GM23338 (cell line): ENCODE measurements around the gene NLGN1. TPM values are rescaled to one million over a fixed set of nuclear protein-coding genes. Genes with fewer than 3 reads are reported as not detected.

Experiments
- ATAC-seq: fragments of 200-7000 bp; cut with Tn5 transposase; 3 replicates; pipeline ENCODE4 v1.9.1; 2020
- DNase-seq: peaks from one replicate; pipeline ENCODE4 v3.0.0-alpha.2; 2015; ENCODE audit warnings: low spot score
- H2AFZ ChIP-seq: fragments of 200-600 bp; sonication (generic); 2 replicates; pipeline ENCODE4 v1.8.0; 2016; ENCODE audit warnings: antibody characterized with exemption, mild to moderate bottlenecking, moderate library complexity
- H3F3A ChIP-seq: fragments of 200-600 bp; sonication (generic); replicated peaks from 2 replicates; pipeline ENCODE4 v1.8.0; 2017; ENCODE audit warnings: antibody characterized with exemption, mixed run types, low read depth
- H3K27ac ChIP-seq: fragments of 200-600 bp; sonication (generic); 2 replicates; pipeline ENCODE4 v1.6.1; 2016; ENCODE audit warnings: low read depth
- H3K27me3 ChIP-seq: fragments of 200-600 bp; sonication (generic); 2 replicates; pipeline ENCODE4 v1.8.0; 2016; ENCODE audit warnings: mild to moderate bottlenecking, mixed run types, moderate library complexity; ENCODE audit not compliant: insufficient read depth
- H3K36me3 ChIP-seq: fragments of 200-600 bp; sonication (generic); 2 replicates; pipeline ENCODE4 v1.8.0; 2016; ENCODE audit warnings: mild to moderate bottlenecking; ENCODE audit not compliant: insufficient read depth
- H3K4me1 ChIP-seq: fragments of 200-600 bp; sonication (generic); 2 replicates; pipeline ENCODE4 v1.8.0; 2016; ENCODE audit warnings: mild to moderate bottlenecking, moderate library complexity; ENCODE audit not compliant: insufficient read depth
- H3K4me2 ChIP-seq: fragments of 200-600 bp; sonication (generic); 2 replicates; pipeline ENCODE4 v1.7.1; 2017; ENCODE audit warnings: mixed run types
- H3K4me3 ChIP-seq: fragments of 200-600 bp; sonication (generic); 2 replicates; pipeline ENCODE4 v1.6.1; 2016; ENCODE audit warnings: mixed run types
- H3K79me2 ChIP-seq: fragments of 200-600 bp; sonication (generic); replicated peaks from 2 replicates; pipeline ENCODE4 v1.8.0; 2017; ENCODE audit warnings: mild to moderate bottlenecking; ENCODE audit not compliant: insufficient read depth
- H3K9me2 ChIP-seq: fragments of 200-600 bp; sonication (generic); 2 replicates; pipeline ENCODE4 v1.8.0; 2017; ENCODE audit not compliant: insufficient read depth
- H4K20me1 ChIP-seq: fragments of 200-600 bp; sonication (generic); replicated peaks from 2 replicates; pipeline ENCODE4 v1.8.0; 2017; ENCODE audit warnings: mild to moderate bottlenecking; ENCODE audit not compliant: insufficient read depth
- H3K27ac Mint-ChIP-seq: 2 replicates; pipeline ENCODE4 v1.8.0; 2020; ENCODE audit warnings: inconsistent platforms, mild to moderate bottlenecking, moderate library complexity, mixed read lengths
- H3K27me3 Mint-ChIP-seq: 3 replicates; pipeline ENCODE4 v1.8.0; 2022; ENCODE audit warnings: low read depth, mild to moderate bottlenecking, moderate library complexity, mixed read lengths, inconsistent platforms; ENCODE audit not compliant: insufficient read depth, poor library complexity
- H3K36me3 Mint-ChIP-seq: 3 replicates; pipeline ENCODE4 v1.8.0; 2021; ENCODE audit warnings: low read depth, mild to moderate bottlenecking, inconsistent platforms, moderate library complexity, mixed read lengths
- H3K4me1 Mint-ChIP-seq: 3 replicates; pipeline ENCODE4 v1.8.0; 2020; ENCODE audit warnings: mild to moderate bottlenecking, inconsistent platforms, mixed read lengths
- H3K4me3 Mint-ChIP-seq: 3 replicates; pipeline ENCODE4 v1.8.0; 2021; ENCODE audit warnings: moderate library complexity, mild to moderate bottlenecking, inconsistent platforms, mixed read lengths
- H3K9me3 Mint-ChIP-seq: 3 replicates; pipeline ENCODE4 v1.8.0; 2020; ENCODE audit warnings: moderate library complexity, mild to moderate bottlenecking, inconsistent platforms, mixed read lengths
- CREB1 ChIP-seq: fragments of 250-450 bp; sonication (Bioruptor Pico); IDR thresholded peaks from 2 replicates; pipeline ENCODE4 v1.5.0; 2020; ENCODE audit warnings: low read depth, mild to moderate bottlenecking, moderate library complexity
- ETS1 ChIP-seq: IDR thresholded peaks from 2 replicates; pipeline ENCODE4 v1.6.1; 2016; ENCODE audit warnings: antibody characterized with exemption
- EZH2 ChIP-seq: fragments of 200-600 bp; sonication (generic); IDR thresholded peaks from one replicate; pipeline ENCODE4 v1.8.0; 2017; ENCODE audit warnings: antibody characterized with exemption, mild to moderate bottlenecking, low read depth; ENCODE audit not compliant: unreplicated experiment
- EZH2phosphoT487 ChIP-seq: fragments of 200-600 bp; sonication (generic); IDR thresholded peaks from one replicate; pipeline ENCODE4 v1.8.1; 2018; ENCODE audit warnings: antibody characterized with exemption; ENCODE audit not compliant: unreplicated experiment
- JUNB ChIP-seq: IDR thresholded peaks from one replicate; pipeline ENCODE4 v1.6.1; 2016; ENCODE audit warnings: antibody characterized with exemption; ENCODE audit not compliant: unreplicated experiment
- NANOG ChIP-seq: IDR thresholded peaks from 2 replicates; pipeline ENCODE4 v1.6.1; 2016; ENCODE audit warnings: antibody characterized with exemption, borderline replicate concordance
- POLR2AphosphoS5 ChIP-seq: IDR thresholded peaks from 2 replicates; pipeline ENCODE4 v1.6.1; 2016; ENCODE audit warnings: antibody characterized with exemption, low read depth
- STAT1 ChIP-seq: IDR thresholded peaks from one replicate; pipeline ENCODE4 v1.6.1; 2016; ENCODE audit warnings: antibody characterized with exemption; ENCODE audit not compliant: unreplicated experiment
- ZNF114 ChIP-seq: fragments of 250-450 bp; sonication (Bioruptor Pico); IDR thresholded peaks from 2 replicates; pipeline ENCODE4 v1.5.0; 2020; ENCODE audit warnings: mild to moderate bottlenecking, moderate library complexity
- ZNF331 ChIP-seq: fragments of 250-450 bp; sonication (Bioruptor Pico); IDR thresholded peaks from 2 replicates; pipeline ENCODE4 v1.5.0; 2020; ENCODE audit warnings: low read depth, mild to moderate bottlenecking, moderate library complexity
- polyA plus RNA-seq: library from polyadenylated mRNA; unstranded; fragments of >200 nt; fragmentation: Nextera tagmentation; extraction: Ambion mirVana; gene quantifications from 2 replicates; pipeline ENCODE4 v1.2.1, GENCODE V29; 2016
- total RNA-seq: library from RNA; depleted of rRNA; stranded (reverse); fragments of >200 nt; shearing (Covaris generic); gene quantifications from 2 replicates; pipeline ENCODE4 v1.2.3, GENCODE V29; 2014
- TF ChIP-seq, protein P1 (sequence below): fragments of 250-450 bp; sonication (Bioruptor Pico); IDR thresholded peaks from 2 replicates; pipeline ENCODE4 v1.5.0; 2020; ENCODE audit warnings: mild to moderate bottlenecking, moderate library complexity
- TF ChIP-seq, protein P2 (sequence below), 2 experiments: fragments of 200-600 bp in 1 of 2; sonication (generic) in 1 of 2; conservative IDR thresholded peaks; 2 replicates each; pipeline versions ENCODE4 v1.5.1 to v1.6.1; 2016 to 2017; ENCODE audit warnings: antibody characterized with exemption in 2 of 2, low read depth in 2 of 2, mild to moderate bottlenecking in 2 of 2, moderate library complexity in 1 of 2

Gene NLGN1
- total and polyA plus RNA-seq, 2 experiments from 2014 or later, result 6.5 to 18.6 TPM

DNA sequence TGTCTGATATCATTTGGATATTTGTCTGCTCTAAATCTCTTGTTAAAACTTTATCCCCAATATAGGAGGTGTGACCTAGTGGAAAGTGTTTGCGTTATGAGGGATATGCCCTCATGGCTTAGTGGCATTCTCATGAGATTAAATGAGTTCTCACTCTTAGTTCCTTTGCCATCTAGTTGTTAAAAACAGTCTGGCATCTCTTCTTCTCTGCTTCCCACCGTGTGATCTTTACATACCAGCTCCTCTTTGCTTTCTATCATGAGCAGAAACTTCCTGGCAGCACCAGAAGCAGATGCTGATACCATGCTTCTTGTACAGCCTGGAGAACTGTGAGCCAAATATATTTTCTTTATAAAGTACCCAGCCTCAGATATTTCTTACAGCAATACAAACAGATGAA is 33.0 kb downstream of the NLGN1 start (continued):
- TF ChIP-seq EZH2 (no peak), ZNF114 (CRISPR knock-in tag) (no peak), NANOG (no peak), POLR2AphosphoS5 (no peak), STAT1 (no peak), CREB1 (no peak), ZNF331 (CRISPR knock-in tag) (no peak), EZH2phosphoT487 (no peak), JUNB (no peak)

- no peak overlapping the region for H3K4me3 Mint-ChIP-seq
- H4K20me1 ChIP-seq, result no peaks in the 10 kb centered on the region
- H3K4me1 ChIP-seq, result no peaks in the 10 kb centered on the region
- H3K9me2 ChIP-seq, result no peaks in the 10 kb centered on the region
- H3K36me3 ChIP-seq, result no peaks in the 10 kb centered on the region
- H3K36me3 Mint-ChIP-seq, result no peaks in the 10 kb centered on the region
- ATAC-seq (no peak), DNase-seq (no peak)
- no peak for TF ChIP-seq POLR2AphosphoS5
- TF ChIP-seq CREB1, result no peak
- TF ChIP-seq ZNF114 (CRISPR knock-in tag), result no peak
- TF ChIP-seq EZH2phosphoT487, result no peak
- no peak for TF ChIP-seq ZNF331 (CRISPR knock-in tag)
- no peaks in the 10 kb centered on the region for H3K27me3 Mint-ChIP-seq
- no peak overlapping the region for H3K4me3 ChIP-seq
- no peaks in the 10 kb centered on the region for H3F3A ChIP-seq
- H3K27ac ChIP-seq, result no peak overlapping the region
- no peak overlapping the region for H2AFZ ChIP-seq
- no peaks in the 10 kb centered on the region for H3K9me3 Mint-ChIP-seq
- H3K27ac Mint-ChIP-seq, result no peak overlapping the region
- H3K4me1 Mint-ChIP-seq, result peaks cover 2% of the 10 kb centered on the region; the same call in 2 of the 3 replicates
- H3K27me3 ChIP-seq, result no peaks in the 10 kb centered on the region
- no peak overlapping the region for H3K4me2 ChIP-seq
- H3K79me2 ChIP-seq, result no peaks in the 10 kb centered on the region
Measured at GRCh38 chr3:173439004-173439403, 41.5 kb downstream of the NLGN1 start.

GRCh38 chr3:173440514-173440913 is 43.0 kb downstream of the NLGN1 start:
- TF ChIP-seq, protein P1, sequence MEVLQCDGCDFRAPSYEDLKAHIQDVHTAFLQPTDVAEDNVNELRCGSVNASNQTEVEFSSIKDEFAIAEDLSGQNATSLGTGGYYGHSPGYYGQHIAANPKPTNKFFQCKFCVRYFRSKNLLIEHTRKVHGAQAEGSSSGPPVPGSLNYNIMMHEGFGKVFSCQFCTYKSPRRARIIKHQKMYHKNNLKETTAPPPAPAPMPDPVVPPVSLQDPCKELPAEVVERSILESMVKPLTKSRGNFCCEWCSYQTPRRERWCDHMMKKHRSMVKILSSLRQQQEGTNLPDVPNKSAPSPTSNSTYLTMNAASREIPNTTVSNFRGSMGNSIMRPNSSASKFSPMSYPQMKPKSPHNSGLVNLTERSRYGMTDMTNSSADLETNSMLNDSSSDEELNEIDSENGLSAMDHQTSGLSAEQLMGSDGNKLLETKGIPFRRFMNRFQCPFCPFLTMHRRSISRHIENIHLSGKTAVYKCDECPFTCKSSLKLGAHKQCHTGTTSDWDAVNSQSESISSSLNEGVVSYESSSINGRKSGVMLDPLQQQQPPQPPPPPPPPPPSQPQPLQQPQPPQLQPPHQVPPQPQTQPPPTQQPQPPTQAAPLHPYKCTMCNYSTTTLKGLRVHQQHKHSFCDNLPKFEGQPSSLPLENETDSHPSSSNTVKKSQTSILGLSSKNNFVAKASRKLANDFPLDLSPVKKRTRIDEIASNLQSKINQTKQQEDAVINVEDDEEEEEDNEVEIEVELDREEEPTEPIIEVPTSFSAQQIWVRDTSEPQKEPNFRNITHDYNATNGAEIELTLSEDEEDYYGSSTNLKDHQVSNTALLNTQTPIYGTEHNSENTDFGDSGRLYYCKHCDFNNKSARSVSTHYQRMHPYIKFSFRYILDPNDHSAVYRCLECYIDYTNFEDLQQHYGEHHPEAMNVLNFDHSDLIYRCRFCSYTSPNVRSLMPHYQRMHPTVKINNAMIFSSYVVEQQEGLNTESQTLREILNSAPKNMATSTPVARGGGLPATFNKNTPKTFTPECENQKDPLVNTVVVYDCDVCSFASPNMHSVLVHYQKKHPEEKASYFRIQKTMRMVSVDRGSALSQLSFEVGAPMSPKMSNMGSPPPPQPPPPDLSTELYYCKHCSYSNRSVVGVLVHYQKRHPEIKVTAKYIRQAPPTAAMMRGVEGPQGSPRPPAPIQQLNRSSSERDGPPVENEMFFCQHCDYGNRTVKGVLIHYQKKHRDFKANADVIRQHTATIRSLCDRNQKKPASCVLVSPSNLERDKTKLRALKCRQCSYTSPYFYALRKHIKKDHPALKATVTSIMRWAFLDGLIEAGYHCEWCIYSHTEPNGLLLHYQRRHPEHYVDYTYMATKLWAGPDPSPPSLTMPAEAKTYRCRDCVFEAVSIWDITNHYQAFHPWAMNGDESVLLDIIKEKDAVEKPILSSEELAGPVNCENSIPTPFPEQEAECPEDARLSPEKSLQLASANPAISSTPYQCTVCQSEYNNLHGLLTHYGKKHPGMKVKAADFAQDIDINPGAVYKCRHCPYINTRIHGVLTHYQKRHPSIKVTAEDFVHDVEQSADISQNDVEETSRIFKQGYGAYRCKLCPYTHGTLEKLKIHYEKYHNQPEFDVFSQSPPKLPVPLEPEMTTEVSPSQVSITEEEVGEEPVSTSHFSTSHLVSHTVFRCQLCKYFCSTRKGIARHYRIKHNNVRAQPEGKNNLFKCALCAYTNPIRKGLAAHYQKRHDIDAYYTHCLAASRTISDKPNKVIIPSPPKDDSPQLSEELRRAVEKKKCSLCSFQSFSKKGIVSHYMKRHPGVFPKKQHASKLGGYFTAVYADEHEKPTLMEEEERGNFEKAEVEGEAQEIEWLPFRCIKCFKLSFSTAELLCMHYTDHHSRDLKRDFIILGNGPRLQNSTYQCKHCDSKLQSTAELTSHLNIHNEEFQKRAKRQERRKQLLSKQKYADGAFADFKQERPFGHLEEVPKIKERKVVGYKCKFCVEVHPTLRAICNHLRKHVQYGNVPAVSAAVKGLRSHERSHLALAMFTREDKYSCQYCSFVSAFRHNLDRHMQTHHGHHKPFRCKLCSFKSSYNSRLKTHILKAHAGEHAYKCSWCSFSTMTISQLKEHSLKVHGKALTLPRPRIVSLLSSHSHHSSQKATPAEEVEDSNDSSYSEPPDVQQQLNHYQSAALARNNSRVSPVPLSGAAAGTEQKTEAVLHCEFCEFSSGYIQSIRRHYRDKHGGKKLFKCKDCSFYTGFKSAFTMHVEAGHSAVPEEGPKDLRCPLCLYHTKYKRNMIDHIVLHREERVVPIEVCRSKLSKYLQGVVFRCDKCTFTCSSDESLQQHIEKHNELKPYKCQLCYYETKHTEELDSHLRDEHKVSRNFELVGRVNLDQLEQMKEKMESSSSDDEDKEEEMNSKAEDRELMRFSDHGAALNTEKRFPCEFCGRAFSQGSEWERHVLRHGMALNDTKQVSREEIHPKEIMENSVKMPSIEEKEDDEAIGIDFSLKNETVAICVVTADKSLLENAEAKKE (CRISPR knock-in tag), result no peak
- no peak for TF ChIP-seq ZNF331 (CRISPR knock-in tag)
- no peak for TF ChIP-seq STAT1
- no peak for TF ChIP-seq EZH2
- TF ChIP-seq POLR2AphosphoS5, result no peak
- TF ChIP-seq ETS1, result no peak
- TF ChIP-seq, protein P2, sequence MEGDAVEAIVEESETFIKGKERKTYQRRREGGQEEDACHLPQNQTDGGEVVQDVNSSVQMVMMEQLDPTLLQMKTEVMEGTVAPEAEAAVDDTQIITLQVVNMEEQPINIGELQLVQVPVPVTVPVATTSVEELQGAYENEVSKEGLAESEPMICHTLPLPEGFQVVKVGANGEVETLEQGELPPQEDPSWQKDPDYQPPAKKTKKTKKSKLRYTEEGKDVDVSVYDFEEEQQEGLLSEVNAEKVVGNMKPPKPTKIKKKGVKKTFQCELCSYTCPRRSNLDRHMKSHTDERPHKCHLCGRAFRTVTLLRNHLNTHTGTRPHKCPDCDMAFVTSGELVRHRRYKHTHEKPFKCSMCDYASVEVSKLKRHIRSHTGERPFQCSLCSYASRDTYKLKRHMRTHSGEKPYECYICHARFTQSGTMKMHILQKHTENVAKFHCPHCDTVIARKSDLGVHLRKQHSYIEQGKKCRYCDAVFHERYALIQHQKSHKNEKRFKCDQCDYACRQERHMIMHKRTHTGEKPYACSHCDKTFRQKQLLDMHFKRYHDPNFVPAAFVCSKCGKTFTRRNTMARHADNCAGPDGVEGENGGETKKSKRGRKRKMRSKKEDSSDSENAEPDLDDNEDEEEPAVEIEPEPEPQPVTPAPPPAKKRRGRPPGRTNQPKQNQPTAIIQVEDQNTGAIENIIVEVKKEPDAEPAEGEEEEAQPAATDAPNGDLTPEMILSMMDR (conservative IDR thresholded peaks at IDR 0.05; ENCODE audit: low read depth in 2 of 2), result no peak
- TF ChIP-seq ZNF114 (CRISPR knock-in tag), result no peak
- no peak for TF ChIP-seq NANOG

More at GRCh38 chr3:173440514-173440913, 43.0 kb downstream of the NLGN1 start:
- Histone ChIP-seq H4K20me1 (no peaks in the 10 kb centered on the region), H3F3A (no peaks in the 10 kb centered on the region), H3K27ac (no peak overlapping the region), H3K4me2 (no peak overlapping the region), H3K36me3 (no peaks in the 10 kb centered on the region), H3K9me2 (no peaks in the 10 kb centered on the region), H3K79me2 (no peaks in the 10 kb centered on the region), H3K27me3 (no peaks in the 10 kb centered on the region), H3K4me1 (no peaks in the 10 kb centered on the region), H3K4me3 (no peak overlapping the region), H2AFZ (no peak overlapping the region)
- DNase-seq (no peak), ATAC-seq (no peak)
- H3K4me1 Mint-ChIP-seq, result no peaks in the 10 kb centered on the region
- H3K27ac Mint-ChIP-seq, result no peak overlapping the region
- H3K36me3 Mint-ChIP-seq, result no peaks in the 10 kb centered on the region
- no peak overlapping the region for H3K4me3 Mint-ChIP-seq
- H3K27me3 Mint-ChIP-seq, result no peaks in the 10 kb centered on the region
- no peaks in the 10 kb centered on the region for H3K9me3 Mint-ChIP-seq
